T47D (cell line): ENCODE data around the gene PCGF1.
A peak's percentile ranks its signal among the peaks of the same experiment; 100 is the strongest.
"Not testable (repeated sequence)": the region's sequence is repeated elsewhere in the genome, so short reads cannot be mapped to it uniquely, and the experiment has no call there.

Source experiments
- DNase-seq, 2 experiments: peaks; one replicate each; pipeline versions ENCODE4 v3.0.0 to v3.0.0-alpha.2; 2011 to 2012; ENCODE audit warnings: low read depth in 1 of 2, low spot score in 1 of 2
- JUND ChIP-seq: IDR thresholded peaks from 2 replicates; pipeline ENCODE4 v1.6.1; 2012; ENCODE audit warnings: low read depth
- in situ Hi-C: cut with HindIII; loops from 2 replicates; pipeline ENCODE4 v1.10.0; 2016; ENCODE audit warnings: low sequenced_read_pairs, low pct_unique_long_range_greater_than_20kb

Gene PCGF1

GRCh38 chr2:74461187-74462053 is 46.1 kb downstream of the PCGF1 start:
- in situ Hi-C loops = no loop called here
- peak in 1 of 2 experiments; percentile 29 for DNase-seq
- TF ChIP-seq JUND = no peak; the same call in 1 of the 2 replicates

GRCh38 chr2:74460187-74460586 is 47.3 kb downstream of the PCGF1 start:
- DNase-seq, in situ Hi-C loops: not testable (repeated sequence)

GRCh38 chr2:74459503-74460118 is 47.9 kb downstream of the PCGF1 start:
- in situ Hi-C loops, DNase-seq: not testable (repeated sequence)

- TF ChIP-seq JUND = no peak
- in situ Hi-C loops = no loop called here
- DNase-seq = no peak
Observed at GRCh38 chr2:74458938-74459363, 48.5 kb downstream of the PCGF1 start.

- in situ Hi-C loops = no loop called here
- DNase-seq = peak; percentile 90 to 100
- no peak for TF ChIP-seq JUND
Observed at GRCh38 chr2:74458132-74458937, 49.2 kb downstream of the PCGF1 start, which contains the start of gene WBP1. TSS of gene WBP1 (plus strand) at chr2:74458438. CDS start at chr2:74458603, 165 bp downstream.

- TF ChIP-seq JUND = no peak
- DNase-seq = peak; percentile 38 to 80
- in situ Hi-C loops = no loop called here
Observed at GRCh38 chr2:74457549-74458131, 49.9 kb downstream of the PCGF1 start.

- in situ Hi-C loops = no loop called here
- DNase-seq = no peak
- no peak for TF ChIP-seq JUND
Observed at GRCh38 chr2:74457129-74457548, 50.4 kb downstream of the PCGF1 start.
